Heart right ventricle (tissue), 16 donors: ENCODE data around the gene ZNF217. TPM values are rescaled to one million over a fixed set of nuclear protein-coding genes. Genes with fewer than 3 reads are reported as not detected.
"Not testable (repeated sequence)": the region's sequence is repeated elsewhere in the genome, so short reads cannot be mapped to it uniquely, and the experiment has no call there.

ENCODE experiments used
- ATAC-seq, 8 donors: fragments of 200-7000 bp; cut with Tn5 transposase; one replicate each; pipeline ENCODE4 v1.9.1; 2020; ENCODE audit warnings: mild to moderate bottlenecking in 8 of 8, moderate library complexity in 8 of 8, moderate number of reproducible peaks in 1 of 8
- DNase-seq, 2 donors: peaks; one replicate each; pipeline ENCODE4 v3.0.0-alpha.2; 2020
- H3K27ac ChIP-seq, 10 donors: fragments of 200-600 bp; sonication (generic) in 2 of 10; one replicate each; pipeline versions ENCODE4 v1.5.0 to v1.8.0; 2020 to 2022; ENCODE audit warnings: mild to moderate bottlenecking in 3 of 10
- H3K27me3 ChIP-seq, 7 donors: fragments of 200-600 bp; one replicate each; pipeline ENCODE4 v1.8.0; 2021 to 2022; ENCODE audit warnings: mild to moderate bottlenecking in 2 of 7
- H3K36me3 ChIP-seq, 9 donors: fragments of 200-600 bp; sonication (generic) in 1 of 9; one replicate each; pipeline versions ENCODE4 v1.5.0 to v1.8.0; 2020 to 2022; ENCODE audit warnings: mild to moderate bottlenecking in 2 of 9
- H3K4me1 ChIP-seq, 9 donors: fragments of 200-600 bp; sonication (generic) in 1 of 9; one replicate each; pipeline versions ENCODE4 v1.5.0 to v1.8.0; 2020 to 2022; ENCODE audit warnings: mild to moderate bottlenecking in 4 of 9
- H3K4me3 ChIP-seq, 10 donors: fragments of 200-600 bp; sonication (generic) in 2 of 10; one replicate each; pipeline versions ENCODE4 v1.5.0 to v1.8.0; 2020 to 2022; ENCODE audit warnings: mild to moderate bottlenecking in 7 of 10, moderate library complexity in 2 of 10
- H3K9me3 ChIP-seq, 11 donors: fragments of 200-600 bp in 10 of 11; sonication (generic) in 2 of 11; one replicate each; pipeline versions ENCODE4 v1.5.0 to v1.8.0; 2013 to 2022; ENCODE audit warnings: mild to moderate bottlenecking in 2 of 11, control low read depth in 1 of 11, moderate library complexity in 1 of 11
- WGBS, 2 donors: extraction: QIAGEN DNeasy Blood & Tissue Kit; methylation state at CpG; one replicate each; pipeline ENCODE4 v1.1.7; 2013; ENCODE audit warnings: inconsistent platforms in 1 of 2; 5-methylcytosine and 5-hydroxymethylcytosine counted together
- intact Hi-C, 10 donors: fragments of 100-400 bp; cut with DNase I; formaldehyde crosslinking; loops; one replicate each; pipeline versions ENCODE4 v1.11.1 to v1.14.2; 2022
- polyA plus RNA-seq, 2 donors: library from polyadenylated mRNA; stranded (reverse); fragments of 200-250 nt; gene quantifications; one replicate each; pipeline ENCODE4 v1.2.3, GENCODE V29; 2013
- total RNA-seq, 10 donors: library from RNA; stranded (reverse); fragmentation: NEBNext Ultra II Directional in 3 of 10; extraction: Animal tissue kit (Norgen Biotek cat#: 25700) in 3 of 10; gene quantifications; one replicate each; pipeline versions ENCODE4 v1.2.1 to v1.2.4, GENCODE V29; 2021 to 2023
- TF ChIP-seq, protein P1 (sequence below), 9 donors: fragments of 200-600 bp; sonication (generic) in 2 of 9; IDR thresholded peaks; one replicate each; pipeline versions ENCODE4 v1.5.0 to v1.8.0; 2021 to 2022; ENCODE audit warnings: antibody characterized with exemption in 9 of 9, mild to moderate bottlenecking in 5 of 9, moderate library complexity in 1 of 9
- donor health status: Arrhythmogenic right ventricular cardiomyopathy.
- donor health status: ischemic (EF 13 %, LVEDD 7.1; RV severe dilation, severe dysfunction).
- donor health status: healthy with polysubstance abuse.
- donor health status: DM: no; HTN: yes; CAD: no.
- donor health status: DM: no; HTN: no; CAD: no.
- donor health status: ischemic (EF 25% LVEDD 6.9; RV normal size, moderate dysfunction).
- donor health status: ischemic (EF 25% LVEDD 5.7; RV mildly dilated, moderate dysfunction).
- donor health status: healthy.
- donor health status: DM: yes; HTN: yes; CAD: no.
- donor health status: Ischemic cardiomyopathy.
- donor health status: ischemic (EF 35%, LVEDD 5.7; RV mildly dilated, moderate dysfunction).
- donor health status: nonischemic (EF 11% LVEDD 7.7; RV severe dilation, severe dysfunction).
- donor health status: DM: yes; HTN: yes; CAD: no.
- donor health status: PGD.
- donor health status: ischemic (EF 29% LVEDD 5.4; RV normal size, mild dysfunction).
- donor health status: nonischemic (EF 23%, LVEDD 6.1; RV moderate dilation, normal function).

The ZNF217 gene
- total and polyA plus RNA-seq, 12 donors, result 3.3 to 18.4 (median 8.2) TPM

DNA sequence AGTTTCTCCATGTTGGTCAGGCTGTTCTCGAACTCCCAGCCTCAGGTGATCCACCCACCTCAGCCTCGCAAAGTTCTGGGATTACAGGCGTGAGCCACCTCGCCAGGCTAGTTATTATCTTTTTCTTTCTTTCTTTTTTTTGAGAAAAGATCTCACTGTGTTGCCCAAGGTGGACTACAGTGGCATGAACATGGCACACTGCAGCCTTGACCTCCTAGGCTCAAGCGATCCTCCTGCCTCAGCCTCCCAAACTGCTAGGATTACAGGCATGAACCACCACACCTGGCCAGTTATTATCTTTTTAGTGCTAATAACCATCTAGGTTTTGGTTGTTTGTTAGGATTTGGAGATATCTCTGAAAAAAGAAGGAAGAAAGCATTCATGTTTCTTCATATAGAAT, 35.8 kb upstream of the ZNF217 start:
- Histone ChIP-seq H3K36me3 (no peaks in the 10 kb centered on the region), H3K9me3 (no peaks in the 10 kb centered on the region), H3K4me1 (peaks cover 0 to 15% (median under 1%) of the 10 kb centered on the region in 9 donors), H3K27me3 (no peaks in the 10 kb centered on the region), H3K4me3 (no peak overlapping the region), H3K27ac (no peak overlapping the region)
- DNase-seq, result no peak
- intact Hi-C loops, result no loop called here
- WGBS, 2 donors, result 76 to 78% methylated on average over 5 of the region's 5 CpGs
- no peak for ATAC-seq
- TF ChIP-seq, protein P1, sequence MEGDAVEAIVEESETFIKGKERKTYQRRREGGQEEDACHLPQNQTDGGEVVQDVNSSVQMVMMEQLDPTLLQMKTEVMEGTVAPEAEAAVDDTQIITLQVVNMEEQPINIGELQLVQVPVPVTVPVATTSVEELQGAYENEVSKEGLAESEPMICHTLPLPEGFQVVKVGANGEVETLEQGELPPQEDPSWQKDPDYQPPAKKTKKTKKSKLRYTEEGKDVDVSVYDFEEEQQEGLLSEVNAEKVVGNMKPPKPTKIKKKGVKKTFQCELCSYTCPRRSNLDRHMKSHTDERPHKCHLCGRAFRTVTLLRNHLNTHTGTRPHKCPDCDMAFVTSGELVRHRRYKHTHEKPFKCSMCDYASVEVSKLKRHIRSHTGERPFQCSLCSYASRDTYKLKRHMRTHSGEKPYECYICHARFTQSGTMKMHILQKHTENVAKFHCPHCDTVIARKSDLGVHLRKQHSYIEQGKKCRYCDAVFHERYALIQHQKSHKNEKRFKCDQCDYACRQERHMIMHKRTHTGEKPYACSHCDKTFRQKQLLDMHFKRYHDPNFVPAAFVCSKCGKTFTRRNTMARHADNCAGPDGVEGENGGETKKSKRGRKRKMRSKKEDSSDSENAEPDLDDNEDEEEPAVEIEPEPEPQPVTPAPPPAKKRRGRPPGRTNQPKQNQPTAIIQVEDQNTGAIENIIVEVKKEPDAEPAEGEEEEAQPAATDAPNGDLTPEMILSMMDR (IDR thresholded peaks at IDR 0.05), result no peak

GRCh38 chr20:53628758-53629157, 35.1 kb upstream of the ZNF217 start:
- ATAC-seq, H3K27me3 ChIP-seq: not testable (repeated sequence)

GRCh38 chr20:53628076-53628475, 34.4 kb upstream of the ZNF217 start:
- TF ChIP-seq, protein P1 (IDR thresholded peaks at IDR 0.05), result no peak
- intact Hi-C loops, result no loop called here
- H3K4me1 ChIP-seq, result peaks cover 0 to 26% (median 12%) of the 10 kb centered on the region in 9 donors

More at GRCh38 chr20:53628758-53629157, 35.1 kb upstream of the ZNF217 start:
- H3K4me3 ChIP-seq, H3K9me3 ChIP-seq, intact Hi-C loops, H3K36me3 ChIP-seq, DNase-seq, H3K27ac ChIP-seq: not testable (repeated sequence)
- WGBS, 2 donors, result 88 to 92% methylated on average over 6 of the region's 6 CpGs
- peaks cover 0 to 19% (median 7%) of the 10 kb centered on the region in 9 donors for H3K4me1 ChIP-seq

GRCh38 chr20:53627001-53627400, 33.4 kb upstream of the ZNF217 start:
- H3K4me3 ChIP-seq, H3K27ac ChIP-seq, H3K27me3 ChIP-seq, H3K36me3 ChIP-seq, intact Hi-C loops, ATAC-seq, DNase-seq, H3K9me3 ChIP-seq: not testable (repeated sequence)
- H3K4me1 ChIP-seq, result peaks cover 0 to 36% (median 23%) of the 10 kb centered on the region in 9 donors
- WGBS, 2 donors, result 99% methylated on average over 10 of the region's 10 CpGs

More at GRCh38 chr20:53628076-53628475, 34.4 kb upstream of the ZNF217 start:
- H3K27me3 ChIP-seq, result no peaks in the 10 kb centered on the region
- DNase-seq (no peak), ATAC-seq (no peak)
- no peak overlapping the region for H3K4me3 ChIP-seq
- no peaks in the 10 kb centered on the region for H3K9me3 ChIP-seq
- H3K27ac ChIP-seq, result no peak overlapping the region
- no peaks in the 10 kb centered on the region for H3K36me3 ChIP-seq
- 98 to 99% methylated on average over 6 of the region's 6 CpGs for WGBS, 2 donors

DNA sequence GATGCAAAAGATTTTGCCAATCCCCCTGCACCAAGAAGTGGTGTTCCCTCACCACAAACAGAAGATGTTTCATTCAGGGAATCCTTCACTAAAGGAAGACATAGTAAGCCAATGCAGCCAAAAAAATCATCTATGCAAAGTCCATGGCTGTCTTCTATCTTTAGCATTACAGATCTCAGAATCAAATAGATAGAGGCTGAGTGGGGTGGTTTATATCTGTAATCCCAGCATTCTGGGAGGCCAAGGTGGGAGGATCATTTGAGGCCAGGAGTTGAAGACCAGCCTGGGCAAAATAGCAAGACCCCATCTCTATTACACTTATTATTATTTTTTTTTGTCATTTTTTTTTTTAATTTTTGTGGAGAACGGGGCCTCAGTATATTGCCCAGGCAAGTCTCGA, 32.9 kb upstream of the ZNF217 start:
- DNase-seq, result no peak
- TF ChIP-seq, protein P1 (IDR thresholded peaks at IDR 0.05), result no peak
- ATAC-seq, result no peak
- Histone ChIP-seq H3K27ac (no peak overlapping the region), H3K4me1 (peaks cover 0 to 41% (median 27%) of the 10 kb centered on the region in 9 donors), H3K9me3 (no peaks in the 10 kb centered on the region), H3K4me3 (no peak overlapping the region), H3K36me3 (no peaks in the 10 kb centered on the region), H3K27me3 (no peaks in the 10 kb centered on the region)
- WGBS, 2 donors, result 95 to 96% methylated on average over 2 of the region's 2 CpGs
- intact Hi-C loops, result no loop called here
